HG03439 (cell line): Measurements from ENCODE around the gene PLPP4.

Experiments
- ATAC-seq: cut with Tn5 transposase; IDR thresholded peaks from one replicate; pipeline ENCODE4 v1.9.1; 2021; ENCODE audit warnings: mild to moderate bottlenecking, moderate library complexity; ENCODE audit not compliant: unreplicated experiment

The PLPP4 gene

GRCh38 chr10:120606051-120606764 lies 149.2 kb downstream of the PLPP4 start:
- ATAC-seq, result peak; percentile 62

GRCh38 chr10:120607016-120607709 lies 150.1 kb downstream of the PLPP4 start:
- peak; percentile 29 for ATAC-seq

GRCh38 chr10:120607710-120608703 lies 151.0 kb downstream of the PLPP4 start:
- ATAC-seq, result peak; percentile 48

GRCh38 chr10:120609006-120609405 lies 152.0 kb downstream of the PLPP4 start:
- no peak for ATAC-seq

- ATAC-seq, result no peak
Observed at GRCh38 chr10:120610791-120611190, 153.8 kb downstream of the PLPP4 start.

- ATAC-seq, result no peak
Observed at GRCh38 chr10:120612756-120613155, 155.7 kb downstream of the PLPP4 start.

- no peak for ATAC-seq
Observed at GRCh38 chr10:120613180-120613579, 156.2 kb downstream of the PLPP4 start.

- no peak for ATAC-seq
Observed at GRCh38 chr10:120614680-120615079, 157.7 kb downstream of the PLPP4 start.

- no peak for ATAC-seq
Observed at GRCh38 chr10:120616311-120616911, 159.4 kb downstream of the PLPP4 start.

GRCh38 chr10:120628197-120628596 lies 171.2 kb downstream of the PLPP4 start:
- no peak for ATAC-seq

- ATAC-seq, result no peak
Observed at GRCh38 chr10:120630266-120630665, 173.2 kb downstream of the PLPP4 start.

GRCh38 chr10:120632047-120632446 lies 175.0 kb downstream of the PLPP4 start:
- ATAC-seq, result no peak

GRCh38 chr10:120632942-120633341 lies 175.9 kb downstream of the PLPP4 start:
- no peak for ATAC-seq

- ATAC-seq, result no peak
Observed at GRCh38 chr10:120634659-120635058, 177.6 kb downstream of the PLPP4 start.
